Parathyroid adenoma (tissue), 2 donors: ENCODE data around the gene KYNU.
A peak's percentile ranks its signal among the peaks of the same experiment; 100 is the strongest.

Source experiments
- H2AFZ ChIP-seq: fragments of 300-600 bp; sonication (generic); one replicate; pipeline ENCODE4 v1.7.0; 2017; ENCODE audit warnings: antibody characterized with exemption, mild to moderate bottlenecking
- H3K27ac ChIP-seq: fragments of 300-600 bp; sonication (generic); one replicate; pipeline ENCODE4 v1.7.0; 2017
- H3K27me3 ChIP-seq: fragments of 300-600 bp; sonication (generic); one replicate; pipeline ENCODE4 v1.7.0; 2017; ENCODE audit warnings: low read length; ENCODE audit not compliant: control insufficient read depth, insufficient read depth
- H3K36me3 ChIP-seq: fragments of 300-600 bp; sonication (generic); one replicate; pipeline ENCODE4 v1.7.0; 2017; ENCODE audit warnings: low read length; ENCODE audit not compliant: control insufficient read depth, insufficient read depth
- H3K4me1 ChIP-seq: fragments of 300-600 bp; sonication (generic); one replicate; pipeline ENCODE4 v1.7.0; 2017; ENCODE audit warnings: control low read depth
- H3K4me2 ChIP-seq: fragments of 300-600 bp; sonication (generic); one replicate; pipeline ENCODE4 v1.7.0; 2017; ENCODE audit warnings: low read length
- H3K4me3 ChIP-seq: fragments of 300-600 bp; sonication (generic); one replicate; pipeline ENCODE4 v1.7.0; 2017; ENCODE audit warnings: low read depth, low read length
- H3K79me2 ChIP-seq: fragments of 300-600 bp; sonication (generic); one replicate; pipeline ENCODE4 v1.7.0; 2017; ENCODE audit warnings: control low read depth
- H3K9ac ChIP-seq: fragments of 300-600 bp; sonication (generic); one replicate; pipeline ENCODE4 v1.7.0; 2017; ENCODE audit warnings: mild to moderate bottlenecking
- H3K9me3 ChIP-seq: fragments of 300-600 bp; sonication (generic); one replicate; pipeline ENCODE4 v1.7.0; 2017; ENCODE audit warnings: low read length; ENCODE audit not compliant: control insufficient read depth
- CTCF ChIP-seq: fragments of 300-600 bp; sonication (generic); IDR thresholded peaks from one replicate; pipeline ENCODE4 v1.7.0; 2017; ENCODE audit warnings: antibody characterized with exemption, mild to moderate bottlenecking
- donor health status: primary hyperparathyroidism.

Gene KYNU

GRCh38 chr2:142980246-142981068, 103.0 kb downstream of the KYNU start:
- Histone ChIP-seq H3K36me3 (no peaks in the 10 kb centered on the region), H3K27me3 (no peaks in the 10 kb centered on the region), H3K27ac (no peak overlapping the region), H3K9me3 (no peaks in the 10 kb centered on the region), H3K4me3 (no peak overlapping the region), H3K4me1 (no peaks in the 10 kb centered on the region), H3K9ac (no peak overlapping the region), H2AFZ (no peak overlapping the region), H3K79me2 (no peaks in the 10 kb centered on the region), H3K4me2 (no peak overlapping the region)
- peak; percentile 18 for TF ChIP-seq CTCF

GRCh38 chr2:142981069-142981378, 103.6 kb downstream of the KYNU start:
- no peak overlapping the region for H3K27ac ChIP-seq
- H3K4me1 ChIP-seq, result no peaks in the 10 kb centered on the region
- H3K27me3 ChIP-seq, result no peaks in the 10 kb centered on the region
- TF ChIP-seq CTCF, result no peak
- no peak overlapping the region for H3K4me2 ChIP-seq
- H3K79me2 ChIP-seq, result no peaks in the 10 kb centered on the region
- H2AFZ ChIP-seq, result no peak overlapping the region
- no peak overlapping the region for H3K9ac ChIP-seq
- no peak overlapping the region for H3K4me3 ChIP-seq
- no peaks in the 10 kb centered on the region for H3K9me3 ChIP-seq
- H3K36me3 ChIP-seq, result no peaks in the 10 kb centered on the region

- Histone ChIP-seq H3K9me3 (no peaks in the 10 kb centered on the region), H3K79me2 (no peaks in the 10 kb centered on the region), H3K27me3 (no peaks in the 10 kb centered on the region), H3K9ac (no peak overlapping the region), H3K27ac (no peak overlapping the region), H3K4me1 (no peaks in the 10 kb centered on the region), H2AFZ (no peak overlapping the region), H3K4me3 (no peak overlapping the region), H3K36me3 (no peaks in the 10 kb centered on the region), H3K4me2 (no peak overlapping the region)
- no peak for TF ChIP-seq CTCF
Observed at GRCh38 chr2:142981756-142982155, 104.3 kb downstream of the KYNU start.

GRCh38 chr2:142983174-142983573, 105.7 kb downstream of the KYNU start:
- H3K4me2 ChIP-seq, result no peak overlapping the region
- H2AFZ ChIP-seq, result no peak overlapping the region
- no peaks in the 10 kb centered on the region for H3K9me3 ChIP-seq
- H3K9ac ChIP-seq, result no peak overlapping the region
- no peaks in the 10 kb centered on the region for H3K36me3 ChIP-seq
- TF ChIP-seq CTCF, result no peak
- no peaks in the 10 kb centered on the region for H3K79me2 ChIP-seq
- no peak overlapping the region for H3K4me3 ChIP-seq
- no peaks in the 10 kb centered on the region for H3K4me1 ChIP-seq
- H3K27ac ChIP-seq, result no peak overlapping the region
- no peaks in the 10 kb centered on the region for H3K27me3 ChIP-seq

GRCh38 chr2:142984657-142985056, 107.2 kb downstream of the KYNU start:
- H3K4me1 ChIP-seq, result no peaks in the 10 kb centered on the region
- H3K27ac ChIP-seq, result no peak overlapping the region
- H3K4me2 ChIP-seq, result no peak overlapping the region
- no peak for TF ChIP-seq CTCF
- H3K79me2 ChIP-seq, result no peaks in the 10 kb centered on the region
- H3K36me3 ChIP-seq, result no peaks in the 10 kb centered on the region
- H2AFZ ChIP-seq, result no peak overlapping the region
- no peak overlapping the region for H3K4me3 ChIP-seq
- no peak overlapping the region for H3K9ac ChIP-seq
- no peaks in the 10 kb centered on the region for H3K27me3 ChIP-seq
- H3K9me3 ChIP-seq, result no peaks in the 10 kb centered on the region
